ENCODE data around the gene C1QC.

C1QC gene

GRCh38 chr1:22643381-22643780 is at the start of gene C1QC:
TSS of gene C1QC (plus strand) at chr1:22643633. CDS start at chr1:22644024, 391 bp downstream.
- TF ChIP-seq GATA3 (IDR thresholded peaks at IDR 0.05; ENCODE audit: low read depth, low read length) (no peak), GATA2 (IDR thresholded peaks at IDR 0.05; ENCODE audit: low read depth, low read length) (no peak)

DNA sequence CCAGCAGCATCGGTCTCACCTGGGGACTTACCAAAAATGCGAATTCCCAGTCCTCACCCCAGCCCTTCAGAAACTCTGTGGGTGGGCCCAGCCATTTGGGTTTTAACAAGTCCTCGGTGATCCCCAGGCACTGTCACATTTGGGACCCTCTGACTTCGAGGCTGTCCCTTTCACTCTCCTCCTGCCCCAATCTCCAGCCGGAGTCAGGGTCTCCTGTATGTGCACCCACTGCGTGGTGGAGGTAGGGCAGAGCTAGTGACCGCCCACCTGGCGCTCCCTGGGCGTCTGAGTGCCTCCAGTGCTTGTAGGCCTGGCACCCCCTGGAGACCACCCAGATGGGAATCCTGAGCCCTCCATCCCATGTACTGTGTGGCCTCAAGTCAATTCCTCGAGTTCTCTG is 49.0 kb upstream of the C1QC start:
- TF ChIP-seq GATA2 (IDR thresholded peaks at IDR 0.05; ENCODE audit: low read depth, low read length), result no peak
- TF ChIP-seq GATA3 (IDR thresholded peaks at IDR 0.05; ENCODE audit: low read depth, low read length), result no peak

GRCh38 chr1:22595108-22595507 is 48.3 kb upstream of the C1QC start:
- TF ChIP-seq GATA2 (IDR thresholded peaks at IDR 0.05; ENCODE audit: low read depth, low read length) (no peak), GATA3 (IDR thresholded peaks at IDR 0.05; ENCODE audit: low read depth, low read length) (no peak)

GRCh38 chr1:22597301-22597965 is 46.0 kb upstream of the C1QC start:
- TF ChIP-seq GATA2 (IDR thresholded peaks at IDR 0.05; ENCODE audit: low read depth, low read length), result no peak
- TF ChIP-seq GATA3 (IDR thresholded peaks at IDR 0.05; ENCODE audit: low read depth, low read length), result no peak

DNA sequence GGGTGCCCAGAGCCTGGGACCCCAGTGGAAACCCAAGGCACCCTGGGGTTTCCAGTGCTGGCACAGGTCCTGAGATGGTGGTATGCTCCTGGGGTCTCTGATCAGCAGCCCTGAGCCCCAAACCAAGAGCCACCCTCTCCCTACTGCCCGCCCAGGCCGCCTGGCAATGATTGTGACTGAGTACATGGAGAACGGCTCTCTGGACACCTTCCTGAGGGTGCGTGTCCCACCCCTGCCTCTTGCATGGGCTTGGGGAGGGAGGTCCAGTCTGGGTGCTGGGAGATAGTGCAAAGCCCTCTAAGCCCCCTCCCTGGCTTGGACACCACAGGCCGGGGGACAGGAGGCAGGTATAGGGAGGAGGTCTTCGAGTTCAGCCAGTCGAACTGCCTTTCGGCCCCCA is 45.4 kb upstream of the C1QC start:
- TF ChIP-seq GATA2 (IDR thresholded peaks at IDR 0.05; ENCODE audit: low read depth, low read length) (no peak), GATA3 (IDR thresholded peaks at IDR 0.05; ENCODE audit: low read depth, low read length) (no peak)

DNA sequence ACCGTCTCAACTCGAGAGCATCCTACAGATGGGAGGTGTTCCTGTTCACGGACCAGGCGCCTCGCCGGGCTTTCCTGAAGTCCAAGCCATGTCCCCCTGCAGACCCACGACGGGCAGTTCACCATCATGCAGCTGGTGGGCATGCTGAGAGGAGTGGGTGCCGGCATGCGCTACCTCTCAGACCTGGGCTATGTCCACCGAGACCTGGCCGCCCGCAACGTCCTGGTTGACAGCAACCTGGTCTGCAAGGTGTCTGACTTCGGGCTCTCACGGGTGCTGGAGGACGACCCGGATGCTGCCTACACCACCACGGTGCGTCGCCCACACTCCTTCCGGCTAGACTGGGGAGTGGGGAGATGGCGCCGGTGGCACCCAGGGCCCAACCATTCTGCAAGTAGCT is 44.7 kb upstream of the C1QC start:
- TF ChIP-seq GATA2 (IDR thresholded peaks at IDR 0.05; ENCODE audit: low read depth, low read length) (no peak), GATA3 (IDR thresholded peaks at IDR 0.05; ENCODE audit: low read depth, low read length) (no peak)

GRCh38 chr1:22600071-22600816 is 43.2 kb upstream of the C1QC start:
- TF ChIP-seq GATA3 (IDR thresholded peaks at IDR 0.05; ENCODE audit: low read depth, low read length) (no peak), GATA2 (IDR thresholded peaks at IDR 0.05; ENCODE audit: low read depth, low read length) (no peak)

- TF ChIP-seq GATA3 (IDR thresholded peaks at IDR 0.05; ENCODE audit: low read depth, low read length), result no peak
- TF ChIP-seq GATA2 (IDR thresholded peaks at IDR 0.05; ENCODE audit: low read depth, low read length), result no peak
Measured at GRCh38 chr1:22600817-22601605, 42.4 kb upstream of the C1QC start.

DNA sequence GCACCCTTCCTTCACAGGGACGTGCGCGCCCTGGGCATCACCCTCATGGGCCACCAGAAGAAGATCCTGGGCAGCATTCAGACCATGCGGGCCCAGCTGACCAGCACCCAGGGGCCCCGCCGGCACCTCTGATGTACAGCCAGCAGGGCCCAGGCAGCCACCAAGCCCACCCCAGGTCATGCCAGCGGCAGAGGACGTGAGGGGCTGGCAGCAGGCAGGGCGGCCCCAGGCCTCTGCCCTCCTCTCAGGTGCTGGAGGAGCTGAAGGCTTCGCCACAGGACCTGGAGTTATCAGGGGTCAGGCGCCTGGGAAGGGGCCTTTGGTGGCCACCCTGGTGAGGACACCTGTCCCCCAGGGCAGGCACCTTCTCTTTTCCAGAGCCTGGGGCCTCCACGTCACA is 41.8 kb upstream of the C1QC start:
- TF ChIP-seq GATA2 (IDR thresholded peaks at IDR 0.05; ENCODE audit: low read depth, low read length) (no peak), GATA3 (IDR thresholded peaks at IDR 0.05; ENCODE audit: low read depth, low read length) (no peak)

DNA sequence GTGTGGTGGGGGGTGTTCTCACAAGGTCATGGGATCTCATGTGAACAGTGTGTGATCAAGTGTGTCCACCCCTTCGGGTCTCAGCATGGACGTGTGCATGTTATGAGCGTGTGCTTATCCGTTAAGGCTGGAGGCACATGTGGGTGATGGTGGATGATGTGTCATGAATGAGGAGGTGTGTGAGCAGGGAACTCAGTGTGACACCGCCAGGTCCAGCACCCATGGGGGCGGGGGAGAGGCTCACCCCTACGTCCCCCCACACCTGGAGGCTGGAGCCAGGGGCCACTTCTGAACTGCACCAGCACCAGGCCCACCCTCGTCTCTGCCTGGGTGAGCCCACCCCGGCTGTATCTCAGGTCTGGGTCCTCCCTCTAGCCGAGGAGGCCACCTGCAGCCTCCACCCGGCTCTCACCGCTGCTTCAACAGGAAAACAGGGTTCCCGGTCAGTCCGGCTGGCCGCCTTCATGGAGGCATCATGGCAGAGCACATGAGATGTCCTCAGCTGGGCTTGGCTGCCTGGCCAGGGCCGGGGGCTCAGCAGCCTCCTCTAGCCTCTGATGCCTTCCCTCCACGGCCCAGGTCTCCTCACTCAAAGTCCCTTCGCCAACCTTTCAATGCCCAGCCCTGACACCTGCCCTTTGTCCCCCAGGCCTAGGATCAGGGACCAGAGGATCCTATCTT is 41.2 kb upstream of the C1QC start:
- TF ChIP-seq GATA3 (IDR thresholded peaks at IDR 0.05; ENCODE audit: low read depth, low read length) (no peak), GATA2 (IDR thresholded peaks at IDR 0.05; ENCODE audit: low read depth, low read length) (no peak)

DNA sequence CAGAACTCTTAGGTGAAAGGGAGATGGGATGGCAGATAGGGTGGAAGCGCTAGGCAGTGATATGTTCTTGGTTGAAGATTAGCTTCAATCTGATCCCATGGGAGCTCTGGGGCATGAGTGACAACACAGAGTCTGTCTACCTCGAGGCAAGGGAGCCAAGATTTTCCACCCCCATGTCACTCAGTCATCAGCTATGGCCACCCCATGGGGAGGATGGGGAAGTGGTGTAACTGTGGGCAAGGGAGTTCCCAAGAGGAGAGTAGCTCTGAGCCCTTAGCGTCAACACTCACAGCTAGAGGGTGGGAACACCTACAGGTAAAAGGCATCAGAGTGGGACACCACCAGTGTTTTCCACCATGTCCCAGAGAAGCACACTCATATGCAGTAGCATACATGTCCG is 37.3 kb upstream of the C1QC start:
- TF ChIP-seq GATA3 (IDR thresholded peaks at IDR 0.05; ENCODE audit: low read depth, low read length), result no peak
- TF ChIP-seq GATA2 (IDR thresholded peaks at IDR 0.05; ENCODE audit: low read depth, low read length), result no peak

DNA sequence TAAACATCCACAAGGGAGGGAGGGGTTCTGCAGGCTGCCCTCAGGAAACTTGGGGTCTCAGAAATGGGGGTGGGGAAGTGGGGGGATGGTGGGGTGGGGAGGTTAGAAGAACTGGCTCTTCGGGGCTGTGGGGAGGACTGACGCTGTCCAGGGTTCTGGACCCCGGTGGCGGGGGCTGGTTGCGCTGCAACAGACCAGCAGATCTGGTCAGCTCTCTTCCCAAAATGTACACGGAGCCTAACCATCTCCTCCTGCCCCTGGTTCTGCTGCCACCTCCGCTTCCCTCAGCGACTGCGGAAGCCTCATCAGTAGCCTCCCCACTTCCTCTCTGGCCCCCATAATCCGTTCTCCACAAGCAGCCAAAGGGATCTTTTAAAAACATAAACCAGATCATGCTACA is 36.3 kb upstream of the C1QC start:
- TF ChIP-seq GATA3 (IDR thresholded peaks at IDR 0.05; ENCODE audit: low read depth, low read length) (no peak), GATA2 (IDR thresholded peaks at IDR 0.05; ENCODE audit: low read depth, low read length) (no peak)

- TF ChIP-seq GATA3 (IDR thresholded peaks at IDR 0.05; ENCODE audit: low read depth, low read length) (no peak), GATA2 (IDR thresholded peaks at IDR 0.05; ENCODE audit: low read depth, low read length) (no peak)
Measured at GRCh38 chr1:22608361-22608760, 35.1 kb upstream of the C1QC start.

GRCh38 chr1:22609291-22609690 is 34.1 kb upstream of the C1QC start:
- TF ChIP-seq GATA3 (IDR thresholded peaks at IDR 0.05; ENCODE audit: low read depth, low read length) (no peak), GATA2 (IDR thresholded peaks at IDR 0.05; ENCODE audit: low read depth, low read length) (no peak)

All from SH-SY5Y (cell line).